SHP77 (cell line): ENCODE results near the gene MARF1.
"Not testable (repeated sequence)": the region's sequence is repeated elsewhere in the genome, so short reads cannot be mapped to it uniquely, and the experiment has no call there.

Source experiments
- DNase-seq, 2 experiments: peaks; one replicate each; lab custom pipeline; 2025; lab: John Stamatoyannopoulos, UW

MARF1 gene

DNA sequence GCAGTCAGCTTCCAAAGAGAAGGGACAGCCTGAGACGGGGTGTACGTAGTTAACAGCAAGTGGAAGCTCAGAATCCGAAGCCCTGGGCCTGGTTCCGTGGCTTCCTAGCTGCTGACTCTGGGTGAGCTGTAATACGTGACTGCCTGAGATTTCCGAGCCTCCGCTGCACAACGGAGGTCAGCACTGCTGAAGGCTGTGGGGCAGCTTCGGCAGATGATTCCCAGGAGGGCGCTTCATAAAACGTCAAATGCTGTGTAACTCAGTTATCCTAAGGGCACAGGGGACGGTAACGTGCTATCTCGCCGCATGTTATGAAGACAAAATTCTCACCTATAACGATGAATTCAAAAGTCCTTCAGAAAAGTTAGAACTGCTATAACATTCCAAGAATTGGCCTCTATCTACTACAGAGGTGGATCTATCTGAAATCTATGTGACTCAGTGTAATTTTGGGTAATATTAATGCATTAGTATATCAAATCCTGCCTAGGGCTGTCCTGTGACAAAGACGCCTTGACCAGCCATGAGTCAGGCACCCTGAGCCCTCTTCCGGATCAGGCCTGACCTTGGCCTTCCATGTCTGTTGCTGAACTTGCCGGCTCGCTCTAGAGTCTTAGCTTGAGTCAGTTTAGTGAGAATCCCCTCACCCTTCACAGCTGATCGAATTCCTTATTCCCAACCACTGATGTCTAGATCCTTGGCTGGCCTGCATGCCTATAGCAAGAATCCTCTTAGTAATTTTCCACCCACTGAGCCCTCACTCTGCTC lies 43.5 kb downstream of the MARF1 start:
- no peak for DNase-seq

DNA sequence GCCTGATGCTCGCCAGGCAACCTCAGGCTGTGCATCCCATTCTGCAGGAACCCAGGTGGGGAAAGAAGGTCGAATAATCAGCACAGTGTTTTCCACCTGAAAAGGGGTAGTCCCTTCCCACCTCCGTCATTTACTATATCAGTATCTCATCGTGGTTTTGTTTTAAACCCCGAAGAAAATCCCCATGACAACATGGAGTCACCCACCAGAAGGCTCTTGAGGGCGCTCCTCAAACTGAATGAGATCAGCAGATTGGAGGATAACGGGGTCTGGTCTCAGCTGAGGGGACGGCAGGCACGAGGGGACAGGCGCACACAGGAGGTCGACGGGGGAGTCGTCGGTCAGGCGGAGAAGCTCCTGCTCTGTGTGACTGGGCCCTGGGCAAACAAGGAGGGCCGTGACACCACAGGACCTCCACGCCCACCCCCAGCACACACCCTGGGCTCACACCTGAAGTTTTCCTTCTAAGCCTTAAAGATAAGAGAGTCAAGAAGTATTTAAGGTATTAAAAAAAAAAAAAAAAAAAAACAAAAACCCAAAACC lies 44.2 kb downstream of the MARF1 start:
- DNase-seq, result no peak

DNA sequence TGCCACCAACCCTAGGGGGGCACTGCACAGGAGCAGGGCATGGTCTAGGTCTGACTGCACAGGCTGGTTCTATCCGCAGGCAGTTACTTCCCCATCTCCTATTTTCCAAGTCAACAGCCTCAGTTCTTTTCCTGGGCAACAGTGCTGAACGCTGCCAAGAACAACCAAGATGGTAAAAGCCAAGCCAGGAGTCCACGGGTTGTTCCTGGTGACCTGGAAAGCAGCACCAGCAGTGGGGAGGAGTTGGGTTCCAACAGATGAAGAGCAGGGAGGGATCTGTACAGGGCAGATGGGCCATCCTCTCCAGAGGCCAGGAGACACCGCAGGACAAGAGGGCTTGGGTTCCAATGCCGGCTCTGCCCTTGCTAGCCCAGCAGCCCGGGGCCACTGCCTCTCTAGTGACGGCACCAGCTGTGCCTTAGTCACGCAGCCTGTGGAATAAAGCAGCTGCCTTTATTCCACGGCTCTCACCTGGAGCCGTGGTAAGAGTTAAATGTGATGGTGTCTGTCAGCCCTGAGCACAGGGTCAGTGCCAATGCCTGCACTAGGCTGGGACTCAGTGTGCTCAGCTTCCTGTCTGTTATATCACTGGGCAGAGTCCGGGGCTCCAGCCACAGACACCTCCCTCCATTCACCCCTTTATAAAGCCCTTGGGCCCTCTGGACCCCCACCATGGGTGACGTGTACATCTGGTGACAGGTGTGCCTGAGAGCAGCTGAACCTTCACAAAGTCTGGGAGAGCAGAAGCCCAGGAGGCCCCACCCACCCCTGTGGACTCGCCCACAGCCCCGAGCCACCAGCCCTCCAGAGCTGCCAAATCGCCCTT lies 44.9 kb downstream of the MARF1 start:
- DNase-seq, result no peak

DNA sequence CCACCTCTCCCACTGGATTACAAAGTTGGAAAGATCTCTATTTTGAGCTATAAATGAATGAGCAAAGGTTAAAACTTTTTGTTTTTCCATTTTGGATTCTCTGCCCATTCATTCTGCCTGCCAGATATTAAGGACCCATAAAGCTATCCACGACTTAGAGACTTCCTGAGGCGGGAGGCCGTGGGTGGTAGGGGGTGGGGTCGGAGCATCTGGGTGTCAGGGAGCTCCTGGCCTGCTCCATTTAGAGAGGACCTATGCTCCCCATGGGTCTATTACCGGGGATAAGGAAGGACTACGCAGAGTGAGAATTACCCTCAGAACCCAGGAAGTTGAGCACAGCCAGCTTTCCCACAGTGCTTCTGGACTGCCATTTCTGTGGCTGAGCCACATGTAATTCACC lies 45.8 kb downstream of the MARF1 start:
- no peak for DNase-seq

DNA sequence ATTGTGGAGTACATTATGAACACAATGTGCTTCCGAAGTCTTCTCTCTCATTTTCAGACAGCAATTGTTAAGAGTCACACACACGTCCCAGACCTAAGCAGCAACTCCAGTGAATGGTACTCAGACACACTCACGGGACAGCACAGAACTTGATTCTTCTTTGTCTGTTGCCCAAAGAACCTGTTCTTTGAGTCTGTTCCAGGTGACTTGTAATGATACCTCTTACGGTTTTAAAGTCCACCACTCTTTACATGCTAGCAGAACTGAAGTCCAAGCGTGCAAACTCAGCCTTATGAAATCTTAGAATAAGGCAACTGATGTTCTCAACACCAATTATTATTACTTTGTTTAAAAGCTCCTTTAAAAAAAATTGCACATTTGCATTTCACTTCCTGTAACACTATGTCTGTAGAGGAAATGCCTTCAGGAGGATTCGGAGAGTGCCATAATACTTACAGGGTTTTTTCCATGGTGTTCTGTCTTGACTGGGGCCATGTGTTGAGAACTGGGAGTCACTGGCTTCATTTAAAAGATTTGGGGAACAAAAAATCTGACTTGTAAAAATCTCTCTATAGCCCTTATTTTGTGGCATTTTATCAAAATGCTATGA lies 48.1 kb downstream of the MARF1 start:
- no peak for DNase-seq

DNA sequence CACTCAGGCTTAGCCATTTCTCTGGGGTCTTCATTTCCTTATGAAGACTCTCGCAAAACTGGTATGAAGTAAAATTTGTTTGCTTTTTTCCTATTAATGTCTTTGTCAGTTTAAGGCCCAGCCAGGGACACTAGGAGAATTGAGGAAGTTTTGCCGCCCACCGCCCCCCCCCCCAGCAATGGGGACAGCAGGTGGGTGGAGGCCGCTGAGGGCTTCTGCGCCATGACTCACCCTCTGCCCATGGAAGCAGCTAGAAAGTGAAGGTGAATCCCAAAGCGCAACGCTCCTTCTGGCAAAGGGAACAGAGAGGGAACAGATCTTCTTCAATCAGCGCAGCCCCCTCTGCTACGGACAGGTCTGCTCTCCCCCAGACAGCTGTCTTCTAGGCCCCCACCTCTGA lies 49.7 kb downstream of the MARF1 start:
- no peak for DNase-seq

DNA sequence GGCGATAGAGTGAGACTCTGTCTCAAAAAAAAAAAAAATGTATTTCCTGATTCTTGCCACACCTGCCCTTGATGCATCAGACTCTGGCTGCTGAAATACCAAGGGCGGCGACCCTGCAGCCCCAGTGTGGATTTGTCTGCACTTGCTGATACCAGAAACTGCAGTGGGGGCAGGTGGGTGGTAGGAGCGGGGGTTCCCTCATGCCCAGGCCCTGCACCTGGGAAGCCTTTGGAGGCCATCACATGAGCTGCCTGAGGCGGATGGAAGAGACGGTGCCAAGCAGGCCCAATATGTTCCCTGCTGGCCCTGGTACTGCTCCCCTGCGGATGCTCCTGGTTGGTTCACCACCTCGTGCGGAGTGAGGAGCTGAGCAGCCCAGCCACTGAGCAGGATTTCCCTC lies 50.6 kb downstream of the MARF1 start:
- no peak for DNase-seq

DNA sequence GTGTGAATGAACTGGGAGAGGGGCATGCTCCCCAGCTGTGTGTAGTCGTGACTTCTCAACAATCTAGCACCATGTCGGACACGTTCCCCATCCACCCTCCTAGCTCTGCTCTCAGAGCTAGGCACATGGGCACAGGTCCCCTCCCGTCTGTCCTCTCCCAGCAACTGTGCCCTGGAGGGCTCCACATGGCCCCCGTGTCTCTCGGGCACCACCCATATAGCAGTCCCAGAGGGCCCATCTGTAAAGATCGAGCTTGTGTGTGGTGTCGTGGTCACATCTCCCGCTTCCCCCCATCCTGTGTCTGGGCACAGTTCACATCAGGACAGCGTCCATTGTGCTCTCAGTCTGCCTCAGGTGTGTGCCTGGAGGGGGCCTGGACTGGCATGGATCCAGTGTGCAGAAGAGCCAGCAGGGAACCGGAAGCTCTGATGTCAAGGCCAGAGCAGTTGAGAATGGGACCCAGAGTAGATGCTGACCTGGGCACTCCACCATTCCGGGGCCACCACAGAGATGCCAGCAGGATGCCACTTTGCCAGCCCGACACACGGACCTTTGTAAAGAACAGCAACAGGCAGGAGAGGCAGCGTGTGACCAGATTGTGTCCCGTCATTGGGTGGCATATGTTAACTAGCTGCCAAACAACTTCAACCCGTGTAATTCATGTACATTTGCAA lies 55.7 kb downstream of the MARF1 start:
- no peak for DNase-seq

DNA sequence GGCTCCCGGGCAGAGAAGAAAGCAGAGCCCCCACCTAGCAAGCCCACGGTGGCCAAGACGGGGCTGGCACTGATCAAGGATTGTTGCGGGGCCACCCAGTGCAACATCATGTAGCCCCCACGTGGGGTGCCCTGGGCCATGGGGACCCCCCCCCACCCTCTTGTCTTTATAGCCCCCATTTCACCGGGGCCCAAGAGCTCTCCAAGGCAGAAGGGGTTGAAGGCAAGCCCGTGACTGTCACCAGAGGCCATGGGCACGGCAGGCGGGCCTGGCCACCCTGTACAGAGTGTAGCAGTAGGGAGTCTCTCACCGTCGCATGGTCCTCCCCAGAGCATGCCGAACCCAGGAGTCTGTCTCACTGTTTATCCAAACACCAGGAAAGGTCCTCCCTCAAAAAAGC lies 56.2 kb downstream of the MARF1 start:
- DNase-seq, result no peak

DNA sequence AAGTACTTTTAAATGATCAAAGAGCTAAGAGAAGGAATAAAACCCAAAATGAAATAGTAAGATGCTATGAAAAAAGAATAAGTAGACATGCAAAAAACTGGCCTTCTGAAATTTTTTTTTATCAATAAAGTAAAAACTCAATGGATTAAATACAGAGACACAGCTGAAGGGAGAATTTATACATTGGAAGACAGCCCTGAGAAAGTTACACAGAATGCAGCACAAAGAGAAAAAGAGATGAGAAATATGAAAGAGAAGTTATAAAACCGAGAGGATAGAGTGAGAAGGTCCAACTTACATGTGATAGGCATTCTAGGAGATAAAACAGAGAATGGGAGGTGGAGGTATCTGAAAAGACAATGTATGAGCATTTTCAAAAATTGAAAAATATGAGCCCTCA lies 57.0 kb downstream of the MARF1 start:
- DNase-seq, result no peak

DNA sequence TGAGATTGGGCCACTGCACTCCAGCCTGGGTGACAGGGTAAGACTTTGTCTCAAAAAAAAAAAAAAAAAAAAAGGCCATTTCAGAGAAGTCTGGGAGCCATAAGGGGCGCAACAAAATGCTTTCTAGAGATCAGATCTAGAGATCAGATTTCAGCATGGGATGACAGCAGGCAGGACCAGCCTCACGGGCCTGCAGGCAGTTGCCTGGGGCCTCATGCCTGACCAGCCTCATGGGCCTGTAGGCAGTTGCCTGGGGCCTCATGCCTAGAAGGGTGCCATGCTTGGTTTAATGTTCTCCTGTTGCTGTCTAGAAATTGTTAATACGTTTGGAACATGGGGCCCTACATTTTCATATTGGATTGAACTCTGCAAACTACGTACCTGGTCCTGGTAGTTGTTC lies 59.4 kb downstream of the MARF1 start:
- no peak for DNase-seq

DNA sequence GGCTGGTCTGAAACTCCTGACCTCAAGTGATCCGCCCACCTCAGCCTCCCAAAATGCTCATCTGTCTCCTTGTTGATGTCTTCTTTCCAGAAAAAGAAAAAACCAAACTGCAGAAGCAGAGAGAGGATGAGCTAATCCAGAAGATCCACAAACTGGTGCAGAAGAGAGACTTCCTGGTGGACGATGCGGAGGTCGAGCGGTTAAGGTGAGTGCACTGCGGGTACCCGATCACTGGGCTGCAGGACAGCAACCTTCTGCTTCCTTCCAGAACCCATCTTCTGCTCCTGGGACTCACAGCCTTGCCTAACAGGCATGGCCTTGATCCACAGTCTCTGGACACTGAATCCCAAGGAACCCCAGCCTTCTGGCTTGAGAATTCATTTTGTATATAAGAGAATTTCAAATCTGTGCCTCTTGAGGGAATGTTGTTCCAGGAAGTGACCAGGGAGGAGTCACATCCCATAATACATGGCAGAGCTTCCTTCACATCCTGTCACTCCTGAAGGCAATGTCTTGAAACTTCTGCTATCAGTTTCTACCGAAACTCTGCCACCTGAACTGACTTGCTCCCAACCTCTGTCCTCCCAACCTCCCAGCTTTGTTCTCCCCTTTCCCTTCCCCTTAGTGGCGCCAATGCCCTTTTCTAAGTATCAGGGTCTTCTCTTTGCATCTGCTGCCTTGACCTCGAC lies 61.7 kb downstream of the MARF1 start:
- DNase-seq, result no peak

DNA sequence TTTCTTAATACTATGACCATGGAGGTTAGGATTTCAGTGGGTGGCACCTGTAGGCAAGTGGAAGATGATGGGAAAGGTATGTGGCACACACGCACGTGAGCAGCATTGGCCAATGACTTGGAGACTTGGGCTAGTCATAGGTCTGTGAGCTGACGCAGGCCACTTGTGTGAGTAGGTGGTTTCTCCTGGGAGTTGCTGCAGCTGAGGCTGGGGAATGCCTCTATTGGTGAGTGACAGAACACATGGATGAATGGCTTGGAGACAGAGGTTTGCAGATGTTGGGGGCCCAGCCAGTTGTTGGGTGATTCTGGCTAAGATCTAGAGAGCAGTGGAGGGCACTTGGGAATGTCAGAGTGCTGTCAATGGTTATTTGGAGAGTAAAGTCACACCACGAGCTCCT lies 64.1 kb downstream of the MARF1 start:
- DNase-seq, result no peak

DNA sequence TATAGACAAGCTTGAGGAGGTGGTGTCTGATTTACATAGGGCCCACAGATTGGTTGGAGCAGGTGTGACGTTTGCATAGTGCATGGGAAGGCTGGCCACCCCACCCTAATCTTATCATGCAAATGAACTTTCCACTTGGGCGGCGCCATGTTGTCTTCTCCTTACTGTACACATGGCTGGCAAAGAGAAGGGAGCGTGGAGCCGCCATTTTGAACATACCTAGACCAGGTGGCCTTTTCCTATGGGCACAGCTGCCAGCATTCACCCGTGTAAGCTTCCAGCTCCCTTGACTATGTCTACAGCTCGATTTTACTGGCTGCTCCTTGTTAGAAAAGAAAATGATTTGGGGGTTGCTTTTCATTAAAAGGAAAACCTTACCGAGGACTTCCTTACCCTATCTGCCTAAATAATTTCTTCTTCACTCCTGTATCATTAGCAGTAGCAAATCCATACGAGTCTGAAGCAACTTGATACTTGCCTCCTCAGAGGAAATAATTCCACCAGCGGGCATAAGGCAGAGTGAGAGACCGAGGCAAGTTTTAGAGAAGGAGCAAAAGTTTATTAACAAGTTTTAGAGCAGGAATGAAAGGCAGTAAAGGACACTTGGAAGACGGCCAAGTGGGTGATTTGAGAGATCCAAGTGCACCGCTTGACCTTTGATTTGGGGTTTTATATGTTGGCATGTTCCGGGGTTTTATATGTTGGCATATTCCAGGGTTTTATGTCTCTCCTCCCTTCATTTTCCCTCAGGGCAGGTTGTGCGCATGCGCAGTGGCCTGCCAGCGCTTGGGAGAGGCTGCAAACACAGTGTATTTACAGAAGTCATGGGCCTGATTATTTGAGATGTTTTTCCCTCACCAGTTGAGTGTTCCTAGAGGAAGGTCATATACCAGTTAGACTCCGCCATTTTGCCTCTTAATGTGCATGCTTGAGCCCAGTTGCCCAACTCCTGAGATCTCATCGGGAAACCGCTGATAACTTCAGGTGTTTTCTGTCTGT lies 65.7 kb downstream of the MARF1 start:
- peak; percentile 82 to 89 for DNase-seq

DNA sequence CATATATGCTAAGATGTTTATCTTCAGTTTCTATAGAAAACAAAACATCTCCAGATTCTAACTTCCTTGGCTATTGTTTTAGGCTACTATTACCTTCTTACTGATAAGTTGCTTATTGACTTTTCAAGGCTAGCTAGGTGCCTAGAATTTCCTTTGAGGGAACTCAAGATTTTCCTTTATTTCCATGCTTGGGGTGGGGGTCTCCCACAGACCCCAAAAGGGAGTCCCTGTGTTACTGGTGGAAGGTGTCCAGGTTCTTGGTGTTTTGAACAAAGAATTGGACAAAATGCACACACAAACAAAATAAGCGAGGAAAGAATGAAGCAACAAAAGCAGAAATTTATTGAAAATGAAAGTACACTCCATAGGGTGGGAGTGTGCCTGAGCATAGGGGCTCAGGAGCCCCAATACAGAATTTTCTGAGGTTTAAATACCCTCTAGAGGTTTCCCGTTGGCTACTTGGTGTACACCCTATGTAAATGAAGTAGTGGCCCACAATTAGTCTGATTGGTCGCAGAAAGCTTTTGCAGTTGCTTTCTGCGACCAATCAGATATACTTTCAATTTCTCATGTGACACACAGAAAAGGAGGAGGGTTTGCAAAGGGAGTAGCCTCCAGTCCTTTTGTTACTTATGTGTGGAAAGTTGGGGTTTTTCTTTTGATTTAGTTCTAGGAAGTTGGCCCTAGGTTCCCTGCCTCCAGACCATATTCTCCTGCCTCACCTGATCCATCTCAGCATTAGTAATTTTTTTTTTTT lies 67.5 kb downstream of the MARF1 start:
- DNase-seq, result peak; percentile 39 to 47

DNA sequence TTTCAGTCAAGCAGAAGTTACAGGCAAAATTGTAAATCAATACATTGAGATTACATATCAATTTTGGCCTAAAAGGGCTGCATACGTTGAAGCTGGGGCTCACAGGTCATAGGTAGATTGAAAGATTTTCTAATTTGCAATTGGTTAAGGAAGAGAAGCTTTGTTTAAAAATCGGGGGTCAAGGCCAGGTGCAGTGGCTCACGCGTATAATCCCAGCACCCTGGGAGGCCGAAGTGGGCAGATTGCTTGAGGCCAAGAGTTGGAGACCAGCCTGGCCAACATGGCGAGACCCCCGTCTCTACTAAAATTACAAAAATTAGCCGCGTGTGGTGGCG lies 68.4 kb downstream of the MARF1 start:
- DNase-seq, result no peak

DNA sequence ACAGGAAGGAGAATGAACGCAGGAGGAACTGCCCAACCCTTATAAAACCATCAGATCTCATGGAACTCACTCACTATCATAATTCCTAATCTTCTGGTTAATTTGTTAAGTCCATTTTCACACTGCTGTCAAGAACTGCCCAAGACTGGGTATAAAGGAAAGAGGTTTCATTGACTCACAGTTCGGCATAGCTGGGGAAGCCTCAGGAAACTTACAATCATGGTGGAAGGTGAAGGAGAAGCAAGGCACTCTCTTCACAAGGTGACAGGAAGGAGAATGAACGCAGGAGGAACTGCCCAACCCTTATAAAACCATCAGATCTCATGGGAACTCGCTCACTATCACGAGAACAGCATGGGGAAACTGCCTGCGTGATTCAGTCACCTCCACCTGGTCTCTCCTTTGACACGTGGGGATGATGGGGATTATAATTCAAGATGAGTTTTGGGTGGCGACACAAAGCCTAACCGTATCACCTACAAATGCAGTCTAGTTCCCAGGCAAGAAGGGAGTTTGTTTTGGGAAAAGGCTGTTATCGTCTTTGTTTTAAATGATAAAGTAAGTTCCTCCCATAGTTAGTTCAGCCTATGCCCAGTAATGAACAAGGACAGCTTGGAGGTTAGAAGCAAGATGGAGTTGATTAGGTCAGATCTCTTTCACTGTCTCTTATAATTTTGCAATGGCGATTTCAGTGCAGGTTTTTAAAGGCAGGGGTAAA lies 68.9 kb downstream of the MARF1 start:
- DNase-seq, result not testable (repeated sequence)

DNA sequence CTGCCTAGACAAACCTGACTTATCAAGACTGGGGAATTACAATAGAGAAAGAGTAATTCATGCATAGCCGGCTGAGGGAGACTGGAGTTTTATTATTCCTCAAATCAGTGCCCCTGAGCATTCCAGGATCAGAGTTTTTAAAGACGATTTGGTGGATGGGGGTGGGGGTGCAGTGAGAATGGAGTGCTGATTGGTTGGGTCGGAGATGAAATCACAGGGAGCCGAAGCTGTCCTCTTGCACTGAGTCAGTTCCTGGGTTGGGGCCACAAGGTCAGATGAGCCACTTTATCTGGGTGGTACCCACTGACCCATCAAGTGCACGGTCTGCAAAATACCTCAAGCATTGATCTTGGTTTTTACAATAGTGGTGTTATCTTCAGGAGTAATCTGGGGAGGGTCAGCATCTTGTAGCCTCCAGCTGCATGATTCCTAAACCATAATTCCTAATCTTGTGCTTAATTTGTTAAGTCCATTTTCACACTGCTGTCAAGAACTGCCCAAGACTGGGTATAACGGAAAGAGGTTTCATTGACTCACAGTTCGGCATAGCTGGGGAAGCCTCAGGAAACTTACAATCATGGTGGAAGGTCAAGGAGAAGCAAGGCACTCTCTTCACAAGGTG lies 69.6 kb downstream of the MARF1 start:
- DNase-seq, result no peak
